ENCODE data around the gene OR6Q1.

GRCh38 chr11:58039589-58039988 lies 8.8 kb downstream of the OR6Q1 start:
- TF ChIP-seq POLR2A (IDR thresholded peaks at IDR 0.05) = no peak
- no peak for TF ChIP-seq CTCF (IDR thresholded peaks at IDR 0.05)

Measured in thyroid gland (tissue), 4 donors.